A549 (cell line): ENCODE measurements around the gene CMA1.

Experiments
- KDM5A ChIP-seq: fragments of 200-600 bp; sonication (generic); IDR thresholded peaks from 2 replicates; pipeline ENCODE4 v1.6.1; 2016; ENCODE audit warnings: antibody characterized with exemption, mild to moderate bottlenecking
- POLR2A ChIP-seq: IDR thresholded peaks from 2 replicates; pipeline ENCODE4 v1.6.1; 2012; ENCODE audit warnings: mild to moderate bottlenecking, low read length
- RARB ChIP-seq: fragments of 250-450 bp; sonication (Bioruptor Pico); IDR thresholded peaks from 2 replicates; pipeline ENCODE4 v1.8.0; 2021; ENCODE audit warnings: mild to moderate bottlenecking, moderate library complexity
- TF ChIP-seq, protein P1 (sequence below): fragments of >200 bp; sonication (Bioruptor Twin); formaldehyde crosslinking; IDR thresholded peaks from 3 replicates; pipeline ENCODE4 v1.5.1; 2016
- TF ChIP-seq, protein P2 (sequence below): fragments of 450-650 bp; IDR thresholded peaks from 2 replicates; pipeline ENCODE4 v1.6.1; 2014; ENCODE audit warnings: antibody characterized with exemption
- TF ChIP-seq, protein P3 (sequence below): fragments of 200-600 bp; sonication (generic); IDR thresholded peaks from 2 replicates; pipeline ENCODE4 v1.6.1; 2016; ENCODE audit warnings: antibody characterized with exemption, mild to moderate bottlenecking, moderate library complexity

DNA sequence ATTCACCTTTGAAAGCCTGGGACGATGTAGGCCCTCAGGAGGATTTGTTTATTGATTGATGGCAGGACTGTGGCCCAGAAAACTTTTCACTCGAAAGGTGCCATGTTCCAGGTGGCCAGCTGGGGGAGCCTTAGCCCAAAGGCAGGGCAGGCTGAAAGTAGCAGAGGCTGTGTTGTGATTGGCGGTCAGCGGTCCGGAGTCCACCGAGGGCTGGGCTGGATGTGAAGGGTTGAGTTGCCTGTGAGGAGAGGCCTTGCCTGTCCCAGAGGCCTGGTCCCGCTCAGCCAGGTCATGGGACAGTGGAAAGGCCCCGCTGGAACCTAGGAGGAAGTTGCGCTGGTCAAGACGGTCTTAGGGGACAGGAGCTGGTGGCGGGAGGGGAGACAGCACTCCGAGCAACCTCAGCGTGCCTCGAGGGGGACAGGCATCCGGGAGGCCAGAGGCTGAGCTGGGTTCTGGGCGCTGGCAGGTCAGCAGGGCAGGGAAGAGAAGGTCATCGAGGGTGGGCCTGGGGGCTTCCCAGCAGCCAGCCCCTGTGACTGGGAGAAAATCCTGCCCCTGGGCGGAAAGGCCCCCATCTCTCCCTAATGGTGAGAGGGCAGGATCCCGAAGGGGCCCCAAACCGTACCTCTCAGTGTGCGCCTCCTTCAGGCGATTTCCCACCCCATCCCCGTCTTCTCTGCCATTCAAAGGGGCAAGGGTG is 26.3 kb downstream of the CMA1 start:
- TF ChIP-seq, protein P1, sequence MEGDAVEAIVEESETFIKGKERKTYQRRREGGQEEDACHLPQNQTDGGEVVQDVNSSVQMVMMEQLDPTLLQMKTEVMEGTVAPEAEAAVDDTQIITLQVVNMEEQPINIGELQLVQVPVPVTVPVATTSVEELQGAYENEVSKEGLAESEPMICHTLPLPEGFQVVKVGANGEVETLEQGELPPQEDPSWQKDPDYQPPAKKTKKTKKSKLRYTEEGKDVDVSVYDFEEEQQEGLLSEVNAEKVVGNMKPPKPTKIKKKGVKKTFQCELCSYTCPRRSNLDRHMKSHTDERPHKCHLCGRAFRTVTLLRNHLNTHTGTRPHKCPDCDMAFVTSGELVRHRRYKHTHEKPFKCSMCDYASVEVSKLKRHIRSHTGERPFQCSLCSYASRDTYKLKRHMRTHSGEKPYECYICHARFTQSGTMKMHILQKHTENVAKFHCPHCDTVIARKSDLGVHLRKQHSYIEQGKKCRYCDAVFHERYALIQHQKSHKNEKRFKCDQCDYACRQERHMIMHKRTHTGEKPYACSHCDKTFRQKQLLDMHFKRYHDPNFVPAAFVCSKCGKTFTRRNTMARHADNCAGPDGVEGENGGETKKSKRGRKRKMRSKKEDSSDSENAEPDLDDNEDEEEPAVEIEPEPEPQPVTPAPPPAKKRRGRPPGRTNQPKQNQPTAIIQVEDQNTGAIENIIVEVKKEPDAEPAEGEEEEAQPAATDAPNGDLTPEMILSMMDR = peak; percentile 45
- TF ChIP-seq KDM5A (no peak), RARB (CRISPR knock-in tag) (no peak), POLR2A (no peak)
- TF ChIP-seq, protein P2, sequence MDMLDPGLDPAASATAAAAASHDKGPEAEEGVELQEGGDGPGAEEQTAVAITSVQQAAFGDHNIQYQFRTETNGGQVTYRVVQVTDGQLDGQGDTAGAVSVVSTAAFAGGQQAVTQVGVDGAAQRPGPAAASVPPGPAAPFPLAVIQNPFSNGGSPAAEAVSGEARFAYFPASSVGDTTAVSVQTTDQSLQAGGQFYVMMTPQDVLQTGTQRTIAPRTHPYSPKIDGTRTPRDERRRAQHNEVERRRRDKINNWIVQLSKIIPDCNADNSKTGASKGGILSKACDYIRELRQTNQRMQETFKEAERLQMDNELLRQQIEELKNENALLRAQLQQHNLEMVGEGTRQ = no peak
- TF ChIP-seq, protein P3, sequence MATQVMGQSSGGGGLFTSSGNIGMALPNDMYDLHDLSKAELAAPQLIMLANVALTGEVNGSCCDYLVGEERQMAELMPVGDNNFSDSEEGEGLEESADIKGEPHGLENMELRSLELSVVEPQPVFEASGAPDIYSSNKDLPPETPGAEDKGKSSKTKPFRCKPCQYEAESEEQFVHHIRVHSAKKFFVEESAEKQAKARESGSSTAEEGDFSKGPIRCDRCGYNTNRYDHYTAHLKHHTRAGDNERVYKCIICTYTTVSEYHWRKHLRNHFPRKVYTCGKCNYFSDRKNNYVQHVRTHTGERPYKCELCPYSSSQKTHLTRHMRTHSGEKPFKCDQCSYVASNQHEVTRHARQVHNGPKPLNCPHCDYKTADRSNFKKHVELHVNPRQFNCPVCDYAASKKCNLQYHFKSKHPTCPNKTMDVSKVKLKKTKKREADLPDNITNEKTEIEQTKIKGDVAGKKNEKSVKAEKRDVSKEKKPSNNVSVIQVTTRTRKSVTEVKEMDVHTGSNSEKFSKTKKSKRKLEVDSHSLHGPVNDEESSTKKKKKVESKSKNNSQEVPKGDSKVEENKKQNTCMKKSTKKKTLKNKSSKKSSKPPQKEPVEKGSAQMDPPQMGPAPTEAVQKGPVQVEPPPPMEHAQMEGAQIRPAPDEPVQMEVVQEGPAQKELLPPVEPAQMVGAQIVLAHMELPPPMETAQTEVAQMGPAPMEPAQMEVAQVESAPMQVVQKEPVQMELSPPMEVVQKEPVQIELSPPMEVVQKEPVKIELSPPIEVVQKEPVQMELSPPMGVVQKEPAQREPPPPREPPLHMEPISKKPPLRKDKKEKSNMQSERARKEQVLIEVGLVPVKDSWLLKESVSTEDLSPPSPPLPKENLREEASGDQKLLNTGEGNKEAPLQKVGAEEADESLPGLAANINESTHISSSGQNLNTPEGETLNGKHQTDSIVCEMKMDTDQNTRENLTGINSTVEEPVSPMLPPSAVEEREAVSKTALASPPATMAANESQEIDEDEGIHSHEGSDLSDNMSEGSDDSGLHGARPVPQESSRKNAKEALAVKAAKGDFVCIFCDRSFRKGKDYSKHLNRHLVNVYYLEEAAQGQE = no peak
